Left lung (tissue), 10 donors: ENCODE measurements around the gene ARHGAP27. TPM values are rescaled to one million over a fixed set of nuclear protein-coding genes. Genes with fewer than 3 reads are reported as not detected.

Source experiments
- ATAC-seq: fragments of 200-7000 bp; cut with Tn5 transposase; one replicate; pipeline ENCODE4 v1.9.1; 2020; ENCODE audit warnings: moderate library complexity
- DNase-seq, 4 donors: peaks; one replicate each; pipeline ENCODE4 v3.0.0-alpha.2; 2013 to 2020
- H3K27ac ChIP-seq, 2 donors: fragments of 200-600 bp; sonication (generic) in 1 of 2; one replicate each; pipeline versions ENCODE4 v1.5.0 to v1.8.0; 2020 to 2021
- H3K27me3 ChIP-seq, 2 donors: fragments of 200-600 bp; sonication (generic) in 1 of 2; one replicate each; pipeline versions ENCODE4 v1.5.0 to v1.8.0; 2020 to 2021
- H3K36me3 ChIP-seq, 2 donors: fragments of 200-600 bp; sonication (generic) in 1 of 2; one replicate each; pipeline versions ENCODE4 v1.5.0 to v1.8.0; 2020 to 2021
- H3K4me1 ChIP-seq, 2 donors: fragments of 200-600 bp; one replicate each; pipeline ENCODE4 v1.8.0; 2021
- H3K4me3 ChIP-seq, 2 donors: fragments of 200-600 bp; sonication (generic) in 1 of 2; one replicate each; pipeline versions ENCODE4 v1.5.0 to v1.8.0; 2020 to 2021; ENCODE audit warnings: mild to moderate bottlenecking in 1 of 2
- H3K9me3 ChIP-seq, 2 donors: fragments of 200-600 bp; sonication (generic) in 1 of 2; one replicate each; pipeline versions ENCODE4 v1.5.0 to v1.8.0; 2020 to 2021
- CTCF ChIP-seq, 2 donors: fragments of 200-600 bp; sonication (generic) in 1 of 2; IDR thresholded peaks; one replicate each; pipeline versions ENCODE4 v1.5.0 to v1.8.0; 2021; ENCODE audit warnings: antibody characterized with exemption in 2 of 2
- intact Hi-C, 2 donors: fragments of 100-400 bp; cut with DNase I; formaldehyde crosslinking; loops; one replicate each; pipeline versions ENCODE4 v1.11.2 to v1.14.2; 2022
- polyA plus RNA-seq, 6 donors: library from polyadenylated mRNA; unstranded; fragments of 120-200 nt; gene quantifications; one replicate each; pipeline ENCODE4 v1.2.1, GENCODE V29; 2013; ENCODE audit not compliant: insufficient read length in 6 of 6
- total RNA-seq, 2 donors: library from RNA; stranded (reverse); fragmentation: NEBNext Ultra II Directional; extraction: Animal tissue kit (Norgen Biotek cat#: 25700); gene quantifications; one replicate each; pipeline ENCODE4 v1.2.1, GENCODE V29; 2021
- donor health status: DM: no; HTN: yes; CAD: no.
- donor health status: DM: no; HTN: no; CAD: no.

The ARHGAP27 gene
- total and polyA plus RNA-seq, 8 donors = 22.3 to 80.6 (median 29.2) TPM

- no peak overlapping the region for H3K27ac ChIP-seq
- no peak for TF ChIP-seq CTCF (IDR thresholded peaks at IDR 0.05)
- no peak for DNase-seq
- H3K4me3 ChIP-seq = no peak overlapping the region
- no peaks in the 10 kb centered on the region for H3K9me3 ChIP-seq
- ATAC-seq = no peak
- H3K4me1 ChIP-seq = peaks cover 0 to 6% of the 10 kb centered on the region in 2 donors
- no peaks in the 10 kb centered on the region for H3K27me3 ChIP-seq
- H3K36me3 ChIP-seq = peaks cover 0 to 29% of the 10 kb centered on the region in 2 donors
- intact Hi-C loops = no loop called here
Measured at GRCh38 chr17:45391291-45391690, 41.4 kb downstream of the ARHGAP27 start.

- H3K36me3 ChIP-seq = peaks cover 0 to 10% of the 10 kb centered on the region in 2 donors
- peaks cover 0 to 10% of the 10 kb centered on the region in 2 donors for H3K4me1 ChIP-seq
- intact Hi-C loops = loop anchor here (5.0 to 10.0 kb wide), 3 partner anchors 112 to 172 kb away; no protein-coding TSS in a partner anchor
- H3K27ac ChIP-seq = no peak overlapping the region
- H3K27me3 ChIP-seq = no peaks in the 10 kb centered on the region
- no peak overlapping the region for H3K4me3 ChIP-seq
- no peak for ATAC-seq
- DNase-seq = no peak
- no peaks in the 10 kb centered on the region for H3K9me3 ChIP-seq
- TF ChIP-seq CTCF (IDR thresholded peaks at IDR 0.05) = no peak
Measured at GRCh38 chr17:45389354-45389753, 43.3 kb downstream of the ARHGAP27 start.

GRCh38 chr17:45388604-45389325 lies 43.9 kb downstream of the ARHGAP27 start:
- H3K9me3 ChIP-seq = no peaks in the 10 kb centered on the region
- DNase-seq (no peak), ATAC-seq (no peak)
- peaks cover 0 to 4% of the 10 kb centered on the region in 2 donors for H3K36me3 ChIP-seq
- intact Hi-C loops = loop anchor here (5.0 to 10.0 kb wide), 3 partner anchors 111 to 171 kb away; no protein-coding TSS in a partner anchor
- no peaks in the 10 kb centered on the region for H3K27me3 ChIP-seq
- H3K4me1 ChIP-seq = peaks cover 0 to 10% of the 10 kb centered on the region in 2 donors
- no peak for TF ChIP-seq CTCF (IDR thresholded peaks at IDR 0.05)
- H3K27ac ChIP-seq = no peak overlapping the region
- H3K4me3 ChIP-seq = no peak overlapping the region

GRCh38 chr17:45387739-45388138 lies 44.9 kb downstream of the ARHGAP27 start:
- Histone ChIP-seq H3K9me3 (no peaks in the 10 kb centered on the region), H3K4me3 (no peak overlapping the region), H3K36me3 (no peaks in the 10 kb centered on the region), H3K4me1 (peaks cover 0 to 10% of the 10 kb centered on the region in 2 donors), H3K27me3 (no peaks in the 10 kb centered on the region), H3K27ac (no peak overlapping the region)
- DNase-seq (no peak), ATAC-seq (no peak)
- intact Hi-C loops = loop anchor here (5.0 to 10.0 kb wide), 3 partner anchors 110 to 170 kb away; no protein-coding TSS in a partner anchor
- TF ChIP-seq CTCF (IDR thresholded peaks at IDR 0.05) = no peak

GRCh38 chr17:45386178-45386577 lies 46.5 kb downstream of the ARHGAP27 start:
- H3K36me3 ChIP-seq = no peaks in the 10 kb centered on the region
- H3K4me1 ChIP-seq = peaks cover 0 to 10% of the 10 kb centered on the region in 2 donors
- intact Hi-C loops = loop anchor here (5.0 to 10.0 kb wide), 3 partner anchors 109 to 169 kb away; no protein-coding TSS in a partner anchor
- H3K27ac ChIP-seq = no peak overlapping the region
- peak; percentile 16 for ATAC-seq
- DNase-seq = no peak
- no peaks in the 10 kb centered on the region for H3K9me3 ChIP-seq
- no peak for TF ChIP-seq CTCF (IDR thresholded peaks at IDR 0.05)
- no peaks in the 10 kb centered on the region for H3K27me3 ChIP-seq
- H3K4me3 ChIP-seq = no peak overlapping the region
